ENCODE results near the gene CDC73.

GRCh38 chr1:193113992-193114332 lies 7.9 kb upstream of the CDC73 start:
- TF ChIP-seq, protein P1, sequence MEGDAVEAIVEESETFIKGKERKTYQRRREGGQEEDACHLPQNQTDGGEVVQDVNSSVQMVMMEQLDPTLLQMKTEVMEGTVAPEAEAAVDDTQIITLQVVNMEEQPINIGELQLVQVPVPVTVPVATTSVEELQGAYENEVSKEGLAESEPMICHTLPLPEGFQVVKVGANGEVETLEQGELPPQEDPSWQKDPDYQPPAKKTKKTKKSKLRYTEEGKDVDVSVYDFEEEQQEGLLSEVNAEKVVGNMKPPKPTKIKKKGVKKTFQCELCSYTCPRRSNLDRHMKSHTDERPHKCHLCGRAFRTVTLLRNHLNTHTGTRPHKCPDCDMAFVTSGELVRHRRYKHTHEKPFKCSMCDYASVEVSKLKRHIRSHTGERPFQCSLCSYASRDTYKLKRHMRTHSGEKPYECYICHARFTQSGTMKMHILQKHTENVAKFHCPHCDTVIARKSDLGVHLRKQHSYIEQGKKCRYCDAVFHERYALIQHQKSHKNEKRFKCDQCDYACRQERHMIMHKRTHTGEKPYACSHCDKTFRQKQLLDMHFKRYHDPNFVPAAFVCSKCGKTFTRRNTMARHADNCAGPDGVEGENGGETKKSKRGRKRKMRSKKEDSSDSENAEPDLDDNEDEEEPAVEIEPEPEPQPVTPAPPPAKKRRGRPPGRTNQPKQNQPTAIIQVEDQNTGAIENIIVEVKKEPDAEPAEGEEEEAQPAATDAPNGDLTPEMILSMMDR (IDR thresholded peaks at IDR 0.05; ENCODE audit: insufficient read depth, low read length, poor library complexity, severe bottlenecking), result no peak
- TF ChIP-seq EZH2phosphoT487 (conservative IDR thresholded peaks at IDR 0.05; ENCODE audit: low read length), result no peak

Measured in SU-DHL-6 (cell line).